DMS79 (cell line): Measurements from ENCODE around the gene CPEB4.

Source experiments
- DNase-seq: peaks from one replicate; lab custom pipeline; 2025; lab: John Stamatoyannopoulos, UW

Gene CPEB4

GRCh38 chr5:173945160-173945559 is 57.0 kb downstream of the CPEB4 start:
- no peak for DNase-seq

- DNase-seq = no peak
Observed at GRCh38 chr5:173946323-173946722, 58.2 kb downstream of the CPEB4 start.

GRCh38 chr5:173950829-173951228 is 62.7 kb downstream of the CPEB4 start:
- no peak for DNase-seq

- no peak for DNase-seq
Observed at GRCh38 chr5:173953528-173954090, 65.5 kb downstream of the CPEB4 start.

- DNase-seq = no peak
Observed at GRCh38 chr5:173954671-173955521, 66.7 kb downstream of the CPEB4 start.

GRCh38 chr5:173960986-173961385 is 72.8 kb downstream of the CPEB4 start:
- no peak for DNase-seq

GRCh38 chr5:173961418-173961817 is 73.3 kb downstream of the CPEB4 start:
- DNase-seq = no peak

GRCh38 chr5:173962436-173962972 is 74.4 kb downstream of the CPEB4 start:
- peak; percentile 61 for DNase-seq

GRCh38 chr5:173963182-173963838 is 75.2 kb downstream of the CPEB4 start:
- no peak for DNase-seq

GRCh38 chr5:173963867-173964441 is 75.8 kb downstream of the CPEB4 start:
- peak; percentile 78 for DNase-seq

- DNase-seq = no peak
Observed at GRCh38 chr5:173964506-173964905, 76.4 kb downstream of the CPEB4 start.

- DNase-seq = no peak
Observed at GRCh38 chr5:173967241-173967640, 79.1 kb downstream of the CPEB4 start.

GRCh38 chr5:173968154-173968797 is 80.1 kb downstream of the CPEB4 start:
- DNase-seq = no peak

- DNase-seq = no peak
Observed at GRCh38 chr5:173969167-173970049, 81.3 kb downstream of the CPEB4 start.

- DNase-seq = no peak
Observed at GRCh38 chr5:173970878-173971650, 82.9 kb downstream of the CPEB4 start.

- no peak for DNase-seq
Observed at GRCh38 chr5:173971681-173972345, 83.7 kb downstream of the CPEB4 start.

- no peak for DNase-seq
Observed at GRCh38 chr5:173972607-173972924, 84.4 kb downstream of the CPEB4 start.

GRCh38 chr5:173972925-173973615 is 84.9 kb downstream of the CPEB4 start:
- peak; percentile 40 for DNase-seq

GRCh38 chr5:173973616-173973969 is 85.4 kb downstream of the CPEB4 start:
- DNase-seq = no peak
